Astrocyte (in vitro differentiated cells and primary cell): ENCODE results near the gene TMTC4.

Experiments used
- CTCF ChIP-seq: IDR thresholded peaks from 2 replicates; pipeline ENCODE4 v1.5.1; 2011; ENCODE audit warnings: low read depth, mild to moderate bottlenecking, inconsistent platforms, low read length, moderate library complexity; ENCODE audit not compliant: insufficient read depth
- EZH2 ChIP-seq: IDR thresholded peaks from 2 replicates; pipeline ENCODE4 v1.6.1; 2012; ENCODE audit warnings: mild to moderate bottlenecking, low read length, inconsistent platforms; ENCODE audit not compliant: insufficient read depth

- TF ChIP-seq CTCF (no peak), EZH2 (no peak)
These were observed 63.9 kb downstream of the TMTC4 start for GRCh38 chr13:100610391-100611347.
